ENCODE results near the gene OOSP4B.
"Not testable (repeated sequence)": the region's sequence is repeated elsewhere in the genome, so short reads cannot be mapped to it uniquely, and the experiment has no call there.

Gene OOSP4B

DNA sequence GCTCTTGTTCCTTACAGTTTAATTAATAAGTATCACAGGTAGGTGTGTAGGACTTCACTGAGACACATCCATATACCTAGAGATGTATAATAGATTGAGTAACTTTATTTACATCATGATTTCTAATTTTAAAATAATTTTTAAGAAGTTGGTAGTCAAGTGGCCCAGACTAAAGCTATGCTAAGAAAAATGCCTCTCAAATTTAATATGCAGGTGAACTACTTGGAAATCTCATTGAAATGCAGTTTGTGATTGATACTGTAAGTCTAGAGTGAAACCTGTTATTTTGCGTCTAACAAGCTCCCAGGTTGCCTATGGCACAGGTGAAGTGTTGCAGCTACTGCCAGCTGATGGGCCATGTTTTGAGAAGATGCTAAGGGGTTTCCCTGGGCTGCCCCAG, at the start of gene OOSP4B:
TSS of gene OOSP4B (plus strand) at position 301 of the 400 bp plus-strand sequence.
- TF ChIP-seq, protein P1, sequence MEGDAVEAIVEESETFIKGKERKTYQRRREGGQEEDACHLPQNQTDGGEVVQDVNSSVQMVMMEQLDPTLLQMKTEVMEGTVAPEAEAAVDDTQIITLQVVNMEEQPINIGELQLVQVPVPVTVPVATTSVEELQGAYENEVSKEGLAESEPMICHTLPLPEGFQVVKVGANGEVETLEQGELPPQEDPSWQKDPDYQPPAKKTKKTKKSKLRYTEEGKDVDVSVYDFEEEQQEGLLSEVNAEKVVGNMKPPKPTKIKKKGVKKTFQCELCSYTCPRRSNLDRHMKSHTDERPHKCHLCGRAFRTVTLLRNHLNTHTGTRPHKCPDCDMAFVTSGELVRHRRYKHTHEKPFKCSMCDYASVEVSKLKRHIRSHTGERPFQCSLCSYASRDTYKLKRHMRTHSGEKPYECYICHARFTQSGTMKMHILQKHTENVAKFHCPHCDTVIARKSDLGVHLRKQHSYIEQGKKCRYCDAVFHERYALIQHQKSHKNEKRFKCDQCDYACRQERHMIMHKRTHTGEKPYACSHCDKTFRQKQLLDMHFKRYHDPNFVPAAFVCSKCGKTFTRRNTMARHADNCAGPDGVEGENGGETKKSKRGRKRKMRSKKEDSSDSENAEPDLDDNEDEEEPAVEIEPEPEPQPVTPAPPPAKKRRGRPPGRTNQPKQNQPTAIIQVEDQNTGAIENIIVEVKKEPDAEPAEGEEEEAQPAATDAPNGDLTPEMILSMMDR (IDR thresholded peaks at IDR 0.05; ENCODE audit: borderline replicate concordance, control extremely low read depth, extremely low read depth, insufficient read depth, missing control alignments) = no peak

DNA sequence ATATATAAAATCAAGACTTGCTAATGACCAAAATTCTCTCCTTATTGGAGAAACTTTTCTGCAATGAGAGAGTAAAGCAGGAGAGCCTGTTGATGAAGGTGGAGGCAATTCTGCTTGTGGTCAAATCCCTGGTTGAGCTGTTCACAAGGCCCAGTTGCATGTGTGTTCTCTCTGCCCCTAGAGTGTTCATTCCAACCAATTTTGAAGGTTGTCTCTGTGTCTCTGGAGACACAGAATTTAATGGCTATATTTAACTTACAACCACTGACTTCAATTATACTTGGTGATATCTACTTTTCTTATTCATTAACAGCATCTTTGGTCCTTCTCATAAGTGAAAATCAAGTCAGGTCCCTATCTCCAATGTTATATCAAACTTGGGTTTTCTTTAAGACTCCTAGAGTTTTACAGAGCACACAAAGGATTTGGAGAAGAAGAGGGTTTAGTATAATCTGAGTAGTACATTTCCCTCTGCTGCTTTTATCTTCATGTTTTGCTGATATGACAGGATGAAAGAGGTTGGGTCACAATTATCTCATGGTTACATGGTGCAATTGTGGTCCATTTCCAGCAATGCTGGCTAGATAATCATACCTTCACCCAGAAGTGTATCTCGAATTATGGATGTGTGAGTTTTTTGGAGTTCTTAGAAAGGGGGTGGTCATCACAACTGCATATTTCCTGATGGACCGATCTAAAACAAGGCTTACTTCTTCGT, 49.1 kb upstream of the OOSP4B start:
- DNase-seq (ENCODE audit: low spot score) = no peak
- in situ Hi-C loops (cut with MboI; ENCODE audit: low sequenced_read_pairs, unreplicated experiment) = no loop called here
- TF ChIP-seq, protein P1 (IDR thresholded peaks at IDR 0.05; ENCODE audit: borderline replicate concordance, control extremely low read depth, extremely low read depth, insufficient read depth, missing control alignments) = no peak

More for the DNA sequence above, at the start of gene OOSP4B:
- in situ Hi-C loops (cut with MboI; ENCODE audit: low sequenced_read_pairs, unreplicated experiment) = no loop called here
- DNase-seq (ENCODE audit: low spot score) = no peak

DNA sequence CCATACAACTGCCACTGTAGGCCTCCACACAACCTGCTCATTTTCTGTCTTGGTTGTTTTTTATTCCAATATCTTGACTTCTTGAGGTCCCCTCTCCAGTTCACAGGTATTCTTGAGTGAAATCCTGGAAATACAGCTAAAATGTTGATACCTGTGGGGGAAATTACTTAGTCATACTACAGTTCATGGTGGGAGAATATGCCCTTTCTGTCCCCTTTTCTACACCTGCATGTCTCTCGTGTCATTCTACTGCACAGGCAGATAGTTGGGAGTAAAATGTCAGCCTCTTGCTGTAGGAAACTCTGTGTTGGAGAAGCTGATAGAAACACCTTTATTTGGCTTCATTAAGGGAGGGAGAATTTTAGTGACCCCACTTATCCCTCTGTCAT, 48.6 kb upstream of the OOSP4B start:
- TF ChIP-seq, protein P1 (IDR thresholded peaks at IDR 0.05; ENCODE audit: borderline replicate concordance, control extremely low read depth, extremely low read depth, insufficient read depth, missing control alignments) = no peak
- no peak for DNase-seq (ENCODE audit: low spot score)
- in situ Hi-C loops (cut with MboI; ENCODE audit: low sequenced_read_pairs, unreplicated experiment) = no loop called here

DNA sequence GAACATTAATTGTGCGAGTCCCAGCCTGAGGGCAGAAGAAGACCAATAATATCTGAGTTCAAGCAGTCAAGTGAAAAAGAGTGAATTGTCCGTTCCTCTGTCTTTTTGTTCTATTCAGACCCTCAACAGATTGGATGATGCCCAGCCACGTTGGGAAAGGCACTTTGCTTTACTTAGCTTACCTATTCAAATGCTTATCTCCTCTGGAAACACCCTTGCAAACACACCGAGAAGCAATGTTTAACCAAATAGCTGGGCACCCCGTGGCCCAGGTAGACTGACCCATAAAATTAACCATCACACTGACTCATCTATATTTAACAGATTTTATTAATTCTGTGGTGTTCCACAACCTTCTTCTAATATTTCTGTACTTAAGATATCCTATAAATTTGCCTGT, 43.9 kb upstream of the OOSP4B start:
- in situ Hi-C loops (cut with MboI; ENCODE audit: low sequenced_read_pairs, unreplicated experiment) = no loop called here
- DNase-seq (ENCODE audit: low spot score) = no peak
- TF ChIP-seq, protein P1 (IDR thresholded peaks at IDR 0.05; ENCODE audit: borderline replicate concordance, control extremely low read depth, extremely low read depth, insufficient read depth, missing control alignments) = no peak

DNA sequence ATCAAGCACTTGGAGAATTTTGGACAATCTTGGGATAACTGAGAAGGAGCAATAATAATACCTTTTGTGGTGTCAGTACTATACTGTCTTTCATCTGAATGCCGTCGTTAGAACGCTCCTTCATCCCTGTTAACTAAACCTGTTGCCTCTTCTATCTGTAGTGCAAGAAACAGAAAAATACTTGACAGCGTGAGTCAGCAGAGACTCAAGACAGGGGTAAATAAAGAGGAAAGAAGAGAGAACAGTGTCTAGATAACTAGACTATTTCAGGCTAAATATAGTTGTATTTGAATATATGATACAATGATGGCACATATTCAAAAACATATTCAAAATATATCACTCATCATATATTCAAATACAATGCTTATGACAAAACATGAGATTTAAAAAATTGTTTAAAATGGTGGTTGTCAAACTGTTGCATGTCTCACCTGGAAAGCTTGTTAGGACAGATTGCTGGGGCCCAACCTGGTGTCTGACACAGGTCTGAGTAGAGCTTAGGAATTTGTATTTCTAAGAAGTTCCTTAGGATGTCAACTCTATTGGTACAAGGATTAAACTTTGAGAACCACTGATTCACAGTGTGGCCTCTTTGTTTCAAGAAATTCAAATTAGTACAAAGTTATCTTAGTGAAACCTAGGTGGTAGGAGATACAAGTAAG, 35.7 kb upstream of the OOSP4B start:
- TF ChIP-seq, protein P1 (IDR thresholded peaks at IDR 0.05; ENCODE audit: borderline replicate concordance, control extremely low read depth, extremely low read depth, insufficient read depth, missing control alignments) = no peak
- in situ Hi-C loops (cut with MboI; ENCODE audit: low sequenced_read_pairs, unreplicated experiment) = no loop called here

DNA sequence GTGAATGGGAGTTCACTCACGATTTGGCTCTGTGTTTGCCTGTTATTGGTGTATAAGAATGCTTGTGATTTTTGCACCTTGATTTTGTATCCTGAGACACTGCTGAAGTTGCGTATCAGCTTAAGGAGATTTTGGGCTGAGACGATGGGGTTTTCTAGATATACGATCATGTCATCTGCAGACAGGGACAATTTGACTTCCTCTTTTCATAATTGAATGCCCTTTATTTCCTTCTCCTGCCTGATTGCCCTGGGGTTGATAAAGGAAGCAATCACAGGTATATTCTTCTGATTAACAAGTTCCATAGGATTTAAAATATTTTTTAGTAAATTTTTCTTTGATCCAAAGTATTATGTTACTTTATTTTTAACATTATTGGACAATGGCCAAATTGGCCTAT, 34.9 kb upstream of the OOSP4B start:
- DNase-seq (ENCODE audit: low spot score); in situ Hi-C loops (cut with MboI; ENCODE audit: low sequenced_read_pairs, unreplicated experiment): not testable (repeated sequence)

More for the DNA sequence above, 35.7 kb upstream of the OOSP4B start:
- no peak for DNase-seq (ENCODE audit: low spot score)

DNA sequence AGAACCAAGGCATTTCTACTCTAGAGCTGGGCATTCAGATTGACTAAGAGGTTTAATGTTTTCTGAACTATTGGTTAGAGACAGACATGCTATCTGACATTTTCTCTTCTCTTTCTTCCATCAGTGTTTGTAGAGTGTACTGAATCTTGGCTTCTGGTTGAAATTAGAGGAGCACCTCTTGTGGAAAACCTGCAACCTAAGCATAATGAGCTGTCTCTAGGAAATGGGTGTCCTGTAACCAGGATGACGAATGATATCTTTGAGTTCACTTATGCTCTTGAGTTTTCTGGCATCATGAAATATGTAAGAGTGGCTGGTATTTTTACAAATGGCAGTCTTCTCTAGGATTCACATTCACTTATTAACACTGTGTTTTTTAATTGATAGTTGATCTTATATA, 33.8 kb upstream of the OOSP4B start:
- DNase-seq (ENCODE audit: low spot score) = no peak
- TF ChIP-seq, protein P1 (IDR thresholded peaks at IDR 0.05; ENCODE audit: borderline replicate concordance, control extremely low read depth, extremely low read depth, insufficient read depth, missing control alignments) = no peak
- in situ Hi-C loops (cut with MboI; ENCODE audit: low sequenced_read_pairs, unreplicated experiment) = no loop called here

All from GM13976 (cell line).